Measurements from ENCODE around the gene UBB. TPM values are rescaled to one million over a fixed set of nuclear protein-coding genes. Genes with fewer than 3 reads are reported as not detected.
A peak's percentile ranks its signal among the peaks of the same experiment; 100 is the strongest.

The UBB gene
- total and polyA plus RNA-seq, 8 donors, result 1,151 to 2,150 (median 1,688) TPM

GRCh38 chr17:16425202-16425601 lies 44.3 kb downstream of the UBB start:
- intact Hi-C loops (cut with DNase I), result no loop called here
- peaks cover 0 to 100% of the 10 kb centered on the region in 2 donors for H3K36me3 ChIP-seq

GRCh38 chr17:16425698-16426659 lies 45.1 kb downstream of the UBB start:
- H3K4me3 ChIP-seq, result no peak overlapping the region
- no peaks in the 10 kb centered on the region for H3K9me3 ChIP-seq
- ATAC-seq (no peak), DNase-seq (no peak)
- no peaks in the 10 kb centered on the region for H3K4me1 ChIP-seq
- no peaks in the 10 kb centered on the region for H3K27me3 ChIP-seq
- H3K27ac ChIP-seq, result no peak overlapping the region
- intact Hi-C loops (cut with DNase I), result no loop called here
- no peak for TF ChIP-seq CTCF (IDR thresholded peaks at IDR 0.05)
- H3K36me3 ChIP-seq, result peaks cover 0 to 98% of the 10 kb centered on the region in 2 donors

More at GRCh38 chr17:16425202-16425601, 44.3 kb downstream of the UBB start:
- DNase-seq (no peak), ATAC-seq (no peak)
- no peak for TF ChIP-seq CTCF (IDR thresholded peaks at IDR 0.05)
- peaks cover 0 to 2% of the 10 kb centered on the region in 2 donors for H3K4me1 ChIP-seq
- H3K9me3 ChIP-seq, result no peaks in the 10 kb centered on the region
- H3K4me3 ChIP-seq, result no peak overlapping the region
- no peak overlapping the region for H3K27ac ChIP-seq
- no peaks in the 10 kb centered on the region for H3K27me3 ChIP-seq

- Histone ChIP-seq H3K27ac (no peak overlapping the region), H3K4me1 (no peaks in the 10 kb centered on the region), H3K27me3 (no peaks in the 10 kb centered on the region), H3K9me3 (no peaks in the 10 kb centered on the region), H3K4me3 (no peak overlapping the region), H3K36me3 (peaks cover 0 to 95% of the 10 kb centered on the region in 2 donors)
- TF ChIP-seq CTCF (IDR thresholded peaks at IDR 0.05), result no peak
- ATAC-seq, result no peak
- DNase-seq, result no peak
- intact Hi-C loops (cut with DNase I), result no loop called here
These were observed 46.1 kb downstream of the UBB start for GRCh38 chr17:16427020-16427419.

GRCh38 chr17:16428098-16428882 lies 47.4 kb downstream of the UBB start:
- Histone ChIP-seq H3K4me3 (no peak overlapping the region), H3K36me3 (peaks cover 0 to 95% of the 10 kb centered on the region in 2 donors), H3K4me1 (no peaks in the 10 kb centered on the region), H3K27me3 (no peaks in the 10 kb centered on the region), H3K9me3 (no peaks in the 10 kb centered on the region), H3K27ac (no peak overlapping the region)
- peak; percentile 94 for ATAC-seq
- intact Hi-C loops (cut with DNase I), result no loop called here
- DNase-seq, result peak in 3 of 4 donors; percentile 64 to 85 (median 74)
- TF ChIP-seq CTCF (IDR thresholded peaks at IDR 0.05), result peak; percentile 57 to 60

- Histone ChIP-seq H3K4me1 (no peaks in the 10 kb centered on the region), H3K27ac (no peak overlapping the region), H3K27me3 (no peaks in the 10 kb centered on the region), H3K9me3 (no peaks in the 10 kb centered on the region), H3K4me3 (no peak overlapping the region), H3K36me3 (peaks cover 0 to 95% of the 10 kb centered on the region in 2 donors)
- TF ChIP-seq CTCF (IDR thresholded peaks at IDR 0.05), result no peak
- peak in 1 of 4 donors; percentile 38 for DNase-seq
- intact Hi-C loops (cut with DNase I), result no loop called here
- no peak for ATAC-seq
These were observed 48.2 kb downstream of the UBB start for GRCh38 chr17:16429083-16429482.

Data from left lung (tissue), 10 donors.